Activated CD4-positive, alpha-beta T cell treated with anti-CD3 and anti-CD28 coated beads for 1 hour (primary cell): ENCODE data around the gene UBQLN3.

ENCODE experiments used
- DNase-seq: peaks from one replicate; pipeline ENCODE4 v3.0.0-alpha.2; 2020

Gene UBQLN3

GRCh38 chr11:5504403-5504921 lies 5.3 kb downstream of the UBQLN3 start:
- DNase-seq = no peak

GRCh38 chr11:5500393-5500801 lies 9.4 kb downstream of the UBQLN3 start:
- no peak for DNase-seq

GRCh38 chr11:5499671-5500070 lies 10.1 kb downstream of the UBQLN3 start:
- no peak for DNase-seq

- DNase-seq = no peak
Observed at GRCh38 chr11:5489576-5490357, 20.0 kb downstream of the UBQLN3 start.

GRCh38 chr11:5488798-5489399 lies 20.9 kb downstream of the UBQLN3 start:
- no peak for DNase-seq

GRCh38 chr11:5488385-5488784 lies 21.4 kb downstream of the UBQLN3 start, which contains the start of gene OR52D1:
Gene OR52D1, plus strand, starts transcription at chr11:5488685. Its CDS starts 22 bp downstream, at chr11:5488707.
- DNase-seq = no peak

- no peak for DNase-seq
Observed at GRCh38 chr11:5486421-5486820, 23.3 kb downstream of the UBQLN3 start.

- no peak for DNase-seq
Observed at GRCh38 chr11:5486003-5486402, 23.8 kb downstream of the UBQLN3 start.

- DNase-seq = no peak
Observed at GRCh38 chr11:5476186-5476819, 33.5 kb downstream of the UBQLN3 start.

GRCh38 chr11:5473921-5474320 lies 35.8 kb downstream of the UBQLN3 start:
- no peak for DNase-seq

GRCh38 chr11:5467527-5467926 lies 42.2 kb downstream of the UBQLN3 start:
- no peak for DNase-seq

GRCh38 chr11:5460983-5461621 lies 48.7 kb downstream of the UBQLN3 start:
- DNase-seq = no peak
